A549 (cell line): ENCODE measurements around the gene CNNM3. TPM values are rescaled to one million over a fixed set of nuclear protein-coding genes. Genes with fewer than 3 reads are reported as not detected.

ENCODE experiments used
- ATAC-seq, 2 experiments: fragments of 200-7000 bp in 1 of 2; fragments of >200 bp in 1 of 2; cut with Nextera tagmentation in 1 of 2; cut with Tn5 transposase in 1 of 2; 3 replicates each; pipeline versions ENCODE4 v1.8.0 to v1.9.1; 2018 to 2020; ENCODE audit warnings: mild to moderate bottlenecking in 1 of 2, moderate library complexity in 1 of 2
- CTCF ChIA-PET: fragments of 300-600 bp; sonication (Branson Sonifier 250); formaldehyde crosslinking; extraction: SDS; loops from one replicate; lab custom pipeline; 2021; ENCODE audit warnings: antibody characterized with exemption, inconsistent platforms; lab: Yijun Ruan, JAX
- POLR2A ChIA-PET: fragments of 350-600 bp; formaldehyde crosslinking; extraction: SDS; loops from one replicate; lab custom pipeline; 2021; ENCODE audit warnings: antibody characterized with exemption, inconsistent platforms; lab: Yijun Ruan, JAX
- DNase-seq, 2 experiments: peaks; one replicate each; pipeline versions ENCODE4 v3.0.0 to v3.0.0-alpha.2; 2011 to 2016; ENCODE audit warnings: low read depth in 1 of 2, low spot score in 1 of 2
- FAIRE-seq: peaks from 2 replicates; lab custom pipeline; 2011; peaks lifted over from hg19 to GRCh38; lab: Jason Lieb, UNC
- H3K27ac ChIP-seq, 2 experiments: fragments of >200 bp; sonication (Bioruptor Twin); formaldehyde crosslinking; 3 replicates each; pipeline ENCODE4 v1.5.1; 2016 to 2017
- H3K4me1 ChIP-seq: fragments of >200 bp; sonication (Bioruptor Twin); formaldehyde crosslinking; 3 replicates; pipeline ENCODE4 v1.6.1; 2016
- H3K4me2 ChIP-seq: fragments of >200 bp; sonication (Bioruptor Twin); formaldehyde crosslinking; 3 replicates; pipeline ENCODE4 v1.6.1; 2016
- H3K4me3 ChIP-seq: fragments of >200 bp; sonication (Bioruptor Twin); formaldehyde crosslinking; 3 replicates; pipeline ENCODE4 v1.5.1; 2016
- H3K9me3 ChIP-seq: fragments of >200 bp; sonication (Bioruptor Twin); formaldehyde crosslinking; 3 replicates; pipeline ENCODE4 v1.6.1; 2016
- BCL3 ChIP-seq: fragments of >200 bp; sonication (Bioruptor Twin); formaldehyde crosslinking; IDR thresholded peaks from 3 replicates; pipeline ENCODE4 v1.6.1; 2016
- CBX8 ChIP-seq: fragments of 200-600 bp; sonication (generic); IDR thresholded peaks from 2 replicates; pipeline ENCODE4 v1.6.1; 2016
- CHD2 ChIP-seq: fragments of 150-350 bp; IDR thresholded peaks from 2 replicates; pipeline ENCODE4 v1.6.1; 2014; ENCODE audit warnings: low read length; ENCODE audit not compliant: partially characterized antibody
- CHD4 ChIP-seq: fragments of 200-600 bp; sonication (generic); IDR thresholded peaks from 2 replicates; pipeline ENCODE4 v1.6.1; 2016; ENCODE audit warnings: antibody characterized with exemption, mild to moderate bottlenecking, borderline replicate concordance
- FOSB ChIP-seq: fragments of 250-450 bp; sonication (Bioruptor Pico); IDR thresholded peaks from 2 replicates; pipeline ENCODE4 v1.5.0; 2020; ENCODE audit warnings: mild to moderate bottlenecking, moderate library complexity
- FOSL2 ChIP-seq, 2 experiments: fragments of 450-650 bp in 1 of 2; fragments of >200 bp in 1 of 2; sonication (Bioruptor Twin) in 1 of 2; formaldehyde crosslinking; IDR thresholded peaks; 2 replicates each; pipeline versions ENCODE4 v1.5.0 to v1.6.1; 2016 to 2020; ENCODE audit warnings: mild to moderate bottlenecking in 1 of 2, moderate library complexity in 1 of 2
- GATA3 ChIP-seq: IDR thresholded peaks from 2 replicates; pipeline ENCODE4 v1.6.1; 2012; ENCODE audit warnings: borderline replicate concordance
- HOXB13 ChIP-seq: fragments of 250-450 bp; sonication (Bioruptor Pico); IDR thresholded peaks from 2 replicates; pipeline ENCODE4 v1.5.0; 2020; ENCODE audit warnings: low read depth, mild to moderate bottlenecking, moderate library complexity
- HOXB5 ChIP-seq: fragments of 250-450 bp; sonication (Bioruptor Pico); IDR thresholded peaks from 2 replicates; pipeline ENCODE4 v1.5.0; 2020; ENCODE audit warnings: mild to moderate bottlenecking, moderate library complexity
- JUN ChIP-seq, 2 experiments: fragments of >200 bp; sonication (Bioruptor Twin); formaldehyde crosslinking; IDR thresholded peaks; 2 replicates in 1 of 2; 3 replicates in 1 of 2; pipeline ENCODE4 v1.6.1; 2016 to 2017
- JUNB ChIP-seq: fragments of >200 bp; sonication (Bioruptor Twin); formaldehyde crosslinking; IDR thresholded peaks from 2 replicates; pipeline ENCODE4 v1.6.1; 2016
- MAX ChIP-seq: IDR thresholded peaks from 2 replicates; pipeline ENCODE4 v1.6.1; 2012
- MAZ ChIP-seq: fragments of 150-350 bp; IDR thresholded peaks from 2 replicates; pipeline ENCODE4 v1.6.1; 2014; ENCODE audit warnings: antibody characterized with exemption, low read depth, low read length, borderline replicate concordance
- MYC ChIP-seq: IDR thresholded peaks from 2 replicates; pipeline ENCODE4 v1.6.1; 2012; ENCODE audit warnings: mild to moderate bottlenecking, inconsistent platforms, low read length, improper control_type of control experiment, borderline replicate concordance
- NR3C1 ChIP-seq: fragments of >200 bp; sonication (Bioruptor Twin); formaldehyde crosslinking; IDR thresholded peaks from 3 replicates; pipeline ENCODE4 v1.6.1; 2017
- PHF8 ChIP-seq: fragments of 200-600 bp; sonication (generic); IDR thresholded peaks from 2 replicates; pipeline ENCODE4 v1.6.1; 2016; ENCODE audit warnings: low read depth, mild to moderate bottlenecking, antibody characterized with exemption, moderate library complexity, borderline replicate concordance
- POLR2AphosphoS2 ChIP-seq: conservative IDR thresholded peaks from 2 replicates; pipeline ENCODE4 v1.6.1; 2012; ENCODE audit warnings: low read length, improper control_type of control experiment, inconsistent platforms
- RAD21 ChIP-seq, 2 experiments: fragments of >200 bp in 1 of 2; sonication (Bioruptor Twin) in 1 of 2; formaldehyde crosslinking in 1 of 2; IDR thresholded peaks in 1 of 2; conservative IDR thresholded peaks in 1 of 2; 2 replicates in 1 of 2; 3 replicates in 1 of 2; pipeline ENCODE4 v1.6.1; 2012 to 2018; ENCODE audit warnings: inconsistent platforms in 1 of 2
- RARB ChIP-seq: fragments of 250-450 bp; sonication (Bioruptor Pico); IDR thresholded peaks from 2 replicates; pipeline ENCODE4 v1.8.0; 2021; ENCODE audit warnings: mild to moderate bottlenecking, moderate library complexity
- RCOR1 ChIP-seq: fragments of 150-350 bp; IDR thresholded peaks from 2 replicates; pipeline ENCODE4 v1.6.1; 2014; ENCODE audit warnings: antibody characterized with exemption, low read length, low read depth
- RNF2 ChIP-seq: fragments of 200-600 bp; sonication (generic); IDR thresholded peaks from 2 replicates; pipeline ENCODE4 v1.6.1; 2016; ENCODE audit warnings: low read depth, mild to moderate bottlenecking, antibody characterized with exemption, moderate library complexity, borderline replicate concordance
- SMC3 ChIP-seq: fragments of >200 bp; sonication (Bioruptor Twin); formaldehyde crosslinking; IDR thresholded peaks from 3 replicates; pipeline ENCODE4 v1.6.1; 2018; ENCODE audit warnings: inconsistent platforms
- TP53 ChIP-seq: fragments of 250-450 bp; sonication (Bioruptor Pico); IDR thresholded peaks from 2 replicates; pipeline ENCODE4 v1.5.0; 2021; ENCODE audit warnings: mild to moderate bottlenecking, moderate library complexity
- USF2 ChIP-seq: fragments of 450-650 bp; IDR thresholded peaks from 2 replicates; pipeline ENCODE4 v1.6.1; 2014; ENCODE audit warnings: antibody characterized with exemption
- ZFP36 ChIP-seq: fragments of 450-650 bp; IDR thresholded peaks from 2 replicates; pipeline ENCODE4 v1.6.1; 2014; ENCODE audit warnings: borderline replicate concordance; ENCODE audit not compliant: partially characterized antibody
- ZSCAN20 ChIP-seq: fragments of 250-450 bp; sonication (Bioruptor Pico); IDR thresholded peaks from 2 replicates; pipeline ENCODE4 v1.8.0; 2022; ENCODE audit warnings: mild to moderate bottlenecking, moderate library complexity
- WGBS: methylation state at CpG from one replicate; pipeline ENCODE4 v1.1.6; 2017; ENCODE audit errors: missing lambda C conversion rate; 5-methylcytosine and 5-hydroxymethylcytosine counted together
- polyA plus RNA-seq, 4 experiments: library from polyadenylated mRNA; depleted of rRNA in 3 of 4; stranded (reverse); fragments of >200 nt; fragmentation: RNase III in 1 of 4; extraction: RNeasy Plus Mini Kit Qiagen cat#74134 plus additional on column Dnase treatment in 1 of 4; gene quantifications; 2 replicates in 3 of 4; 3 replicates in 1 of 4; pipeline ENCODE4 v1.2.3, GENCODE V29; 2011 to 2017

CNNM3 gene
- polyA plus RNA-seq, 2 of the 4 experiments (the other 2 are of a cell fraction): 11.8 to 14.1 TPM

- ATAC-seq (no peak), FAIRE-seq (no peak), DNase-seq (no peak)
- 95% methylated on average over 25 of the region's 37 CpGs for WGBS
- Histone ChIP-seq H3K4me1 (no peaks in the 10 kb centered on the region), H3K9me3 (no peaks in the 10 kb centered on the region), H3K27ac (no peak overlapping the region), H3K4me3 (no peak overlapping the region), H3K4me2 (no peak overlapping the region)
- CTCF ChIA-PET: interaction anchor here (0.5 to 1.8 kb wide), 4 partner anchors 8 to 19 kb away, joined by 3 to 5 read pairs (median 4); partner anchors contain the start of gene ANKRD39
- POLR2A ChIA-PET: no interaction called here
- TF ChIP-seq ZFP36 (no peak), HOXB13 (CRISPR knock-in tag) (no peak), POLR2AphosphoS2 (no peak), RARB (CRISPR knock-in tag) (no peak), PHF8 (no peak), USF2 (no peak), JUN (IDR thresholded peaks at IDR 0.05) (no peak), ZSCAN20 (no peak), MYC (no peak), RAD21 (conservative IDR thresholded peaks at IDR 0.05 in 1 of 2, IDR thresholded peaks at IDR 0.05 in 1 of 2) (no peak), CHD2 (no peak), NR3C1 (no peak), MAZ (no peak), RNF2 (no peak), RCOR1 (no peak), GATA3 (no peak)
These were observed 24.1 kb downstream of the CNNM3 start for GRCh38 chr2:96839875-96840850.

GRCh38 chr2:96841701-96842495, 25.8 kb downstream of the CNNM3 start:
- no peak overlapping the region for H3K4me3 ChIP-seq
- FAIRE-seq (no peak), ATAC-seq (peak in 1 of 2 experiments; percentile 5; a peak in 1 of 6 replicates), DNase-seq (no peak)
- no peaks in the 10 kb centered on the region for H3K9me3 ChIP-seq
- CTCF ChIA-PET: interaction anchor here (1.4 to 1.9 kb wide), 2 partner anchors 11 to 16 kb away, joined by 5 to 7 read pairs; partner anchors contain the start of gene ANKRD39
- no peak overlapping the region for H3K27ac ChIP-seq
- 92% methylated on average over 13 of the region's 16 CpGs for WGBS
- POLR2A ChIA-PET: no interaction called here
- TF ChIP-seq CHD4 (no peak), SMC3 (no peak), FOSL2 (IDR thresholded peaks at IDR 0.05) (no peak), FOSL2 (CRISPR knock-in tag; IDR thresholded peaks at IDR 0.05) (no peak)
- TF ChIP-seq, all 56 proteins: peak for 0
- no peaks in the 10 kb centered on the region for H3K4me1 ChIP-seq
- H3K4me2 ChIP-seq: no peak overlapping the region

GRCh38 chr2:96842600-96842999, 26.5 kb downstream of the CNNM3 start:
- POLR2A ChIA-PET: no interaction called here
- Histone ChIP-seq H3K9me3 (no peaks in the 10 kb centered on the region), H3K4me3 (no peak overlapping the region)
- ATAC-seq: no peak
- no peak for FAIRE-seq
- TF ChIP-seq TP53 (no peak), MAX (no peak), HOXB5 (CRISPR knock-in tag) (no peak), BCL3 (no peak), HOXB13 (CRISPR knock-in tag) (no peak), CBX8 (no peak), JUN (IDR thresholded peaks at IDR 0.05) (no peak), FOSL2 (IDR thresholded peaks at IDR 0.05) (no peak), FOSL2 (CRISPR knock-in tag; IDR thresholded peaks at IDR 0.05) (no peak), FOSB (CRISPR knock-in tag) (no peak), JUNB (no peak)
- TF ChIP-seq, all 56 proteins: peak for 0
- no peak for DNase-seq
- Histone ChIP-seq H3K27ac (no peak overlapping the region), H3K4me1 (no peaks in the 10 kb centered on the region), H3K4me2 (no peak overlapping the region)
- CTCF ChIA-PET: interaction anchor here (1.3 to 1.9 kb wide), 3 partner anchors 10 to 27 kb away, joined by 4 to 7 read pairs (median 5); partner anchors contain the start of genes ANKRD39 and SEMA4C
- 88% methylated on average over 7 of the region's 7 CpGs for WGBS
